Neural cell (in vitro differentiated cells): ENCODE data around the gene SPEM3.

Experiments
- CTCF ChIP-seq: fragments of 450-650 bp; IDR thresholded peaks from 2 replicates; pipeline ENCODE4 v1.5.1; 2014; ENCODE audit warnings: antibody characterized with exemption, mild to moderate bottlenecking, moderate library complexity; ENCODE audit not compliant: poor library complexity, severe bottlenecking
- EP300 ChIP-seq: fragments of 450-650 bp; conservative IDR thresholded peaks from 2 replicates; pipeline ENCODE4 v1.6.1; 2014; ENCODE audit warnings: antibody characterized with exemption, mild to moderate bottlenecking, moderate library complexity; ENCODE audit not compliant: poor library complexity, severe bottlenecking
- EZH2 ChIP-seq: fragments of 200-600, 300-800 bp; shearing (Covaris generic), sonication (generic); IDR thresholded peaks from 2 replicates; pipeline ENCODE4 v1.6.1; 2014; ENCODE audit warnings: antibody characterized with exemption, low read length, borderline replicate concordance, mild to moderate bottlenecking; ENCODE audit not compliant: insufficient read depth, poor library complexity, severe bottlenecking
- MXI1 ChIP-seq: fragments of 450-650 bp; conservative IDR thresholded peaks from 2 replicates; pipeline ENCODE4 v1.6.1; 2014; ENCODE audit warnings: antibody characterized with exemption, mild to moderate bottlenecking; ENCODE audit not compliant: poor library complexity, severe bottlenecking
- POLR2AphosphoS5 ChIP-seq: IDR thresholded peaks from 2 replicates; pipeline ENCODE4 v1.6.1; 2012
- RAD21 ChIP-seq: fragments of 450-650 bp; conservative IDR thresholded peaks from 2 replicates; pipeline ENCODE4 v1.6.1; 2014; ENCODE audit warnings: antibody characterized with exemption, mild to moderate bottlenecking, moderate library complexity
- REST ChIP-seq: IDR thresholded peaks from 2 replicates; pipeline ENCODE4 v1.6.1; 2012; ENCODE audit warnings: borderline replicate concordance
- SMC3 ChIP-seq: fragments of 450-650 bp; conservative IDR thresholded peaks from 2 replicates; pipeline ENCODE4 v1.6.1; 2014; ENCODE audit warnings: antibody characterized with exemption, mild to moderate bottlenecking, moderate library complexity; ENCODE audit not compliant: poor library complexity
- TAF1 ChIP-seq: IDR thresholded peaks from 2 replicates; pipeline ENCODE4 v1.6.1; 2012; ENCODE audit warnings: low read depth

- TF ChIP-seq CTCF, result no peak
- no peak for TF ChIP-seq MXI1
- no peak for TF ChIP-seq POLR2AphosphoS5
- TF ChIP-seq EP300, result no peak
- TF ChIP-seq REST, result no peak
- TF ChIP-seq EZH2, result no peak
- no peak for TF ChIP-seq RAD21
- no peak for TF ChIP-seq TAF1
- TF ChIP-seq SMC3, result no peak
Observed at GRCh38 chr17:7414837-7415236, 13.8 kb upstream of the SPEM3 start.
